ENCODE data around the gene DHX9.

GRCh38 chr1:182925661-182926060, 86.5 kb downstream of the DHX9 start:
- TF ChIP-seq, protein P1, sequence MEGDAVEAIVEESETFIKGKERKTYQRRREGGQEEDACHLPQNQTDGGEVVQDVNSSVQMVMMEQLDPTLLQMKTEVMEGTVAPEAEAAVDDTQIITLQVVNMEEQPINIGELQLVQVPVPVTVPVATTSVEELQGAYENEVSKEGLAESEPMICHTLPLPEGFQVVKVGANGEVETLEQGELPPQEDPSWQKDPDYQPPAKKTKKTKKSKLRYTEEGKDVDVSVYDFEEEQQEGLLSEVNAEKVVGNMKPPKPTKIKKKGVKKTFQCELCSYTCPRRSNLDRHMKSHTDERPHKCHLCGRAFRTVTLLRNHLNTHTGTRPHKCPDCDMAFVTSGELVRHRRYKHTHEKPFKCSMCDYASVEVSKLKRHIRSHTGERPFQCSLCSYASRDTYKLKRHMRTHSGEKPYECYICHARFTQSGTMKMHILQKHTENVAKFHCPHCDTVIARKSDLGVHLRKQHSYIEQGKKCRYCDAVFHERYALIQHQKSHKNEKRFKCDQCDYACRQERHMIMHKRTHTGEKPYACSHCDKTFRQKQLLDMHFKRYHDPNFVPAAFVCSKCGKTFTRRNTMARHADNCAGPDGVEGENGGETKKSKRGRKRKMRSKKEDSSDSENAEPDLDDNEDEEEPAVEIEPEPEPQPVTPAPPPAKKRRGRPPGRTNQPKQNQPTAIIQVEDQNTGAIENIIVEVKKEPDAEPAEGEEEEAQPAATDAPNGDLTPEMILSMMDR (conservative IDR thresholded peaks at IDR 0.05; ENCODE audit: low read depth, low read length) = no peak
- TF ChIP-seq EZH2 (IDR thresholded peaks at IDR 0.05; ENCODE audit: low read length, unreplicated experiment) = no peak
- no peak for TF ChIP-seq EZH2phosphoT487 (IDR thresholded peaks at IDR 0.05; ENCODE audit: borderline replicate concordance, low read length)

All from PC-3 (cell line).